ENCODE data around the gene WSB1. TPM values are rescaled to one million over a fixed set of nuclear protein-coding genes. Genes with fewer than 3 reads are reported as not detected.

WSB1 gene
- total RNA-seq, 1 donor from 2014 or later, result 270 TPM

- no peak overlapping the region for H3K4me3 Mint-ChIP-seq
Observed at GRCh38 chr17:27322026-27322425, 28.1 kb downstream of the WSB1 start.

DNA sequence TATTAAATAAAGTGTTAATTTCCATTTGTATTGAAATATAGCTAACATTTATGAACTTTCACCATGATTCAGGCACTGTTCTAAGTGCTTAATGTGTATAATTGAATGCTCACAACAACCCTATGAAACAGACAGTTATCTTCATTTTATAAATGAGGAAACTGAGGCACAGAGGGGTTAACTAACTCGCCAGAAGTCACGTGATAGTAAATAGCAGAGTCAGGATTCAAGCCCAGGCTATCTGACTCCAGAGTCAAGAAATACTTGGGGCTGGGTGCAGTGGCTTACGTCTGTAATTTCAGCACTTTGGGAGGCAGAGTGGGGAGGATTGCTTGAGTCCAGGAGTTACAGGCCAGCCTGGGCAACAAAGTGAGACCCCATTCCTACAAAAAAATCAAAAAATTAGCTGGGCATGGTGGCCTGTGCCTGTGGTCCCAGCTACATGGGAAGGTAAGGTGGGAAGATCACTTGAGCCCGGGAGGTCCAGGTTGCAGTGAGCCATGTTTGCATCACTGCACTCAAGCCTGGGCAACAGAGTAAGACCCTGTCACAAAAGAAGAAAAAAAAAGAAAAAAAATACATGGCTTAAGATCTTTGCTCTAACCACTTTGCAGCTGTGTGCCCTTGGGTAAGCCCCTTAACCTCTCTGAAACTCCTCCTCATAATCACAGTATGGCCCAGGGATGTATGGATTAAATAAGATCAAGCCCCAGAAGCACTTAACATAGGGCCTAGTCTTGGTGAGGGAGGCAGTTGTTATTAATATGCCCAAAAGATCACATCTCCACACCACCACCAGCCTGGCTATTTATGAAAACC is 29.0 kb downstream of the WSB1 start:
- Mint-ChIP-seq H3K27ac (peak overlapping the region; percentile 85), H3K4me3 (no peak overlapping the region), H3K4me1 (ENCODE audit: unreplicated experiment) (peaks cover 5% of the 10 kb centered on the region), H3K27me3 (no peaks in the 10 kb centered on the region), H3K9me3 (no peaks in the 10 kb centered on the region), H3K36me3 (no peaks in the 10 kb centered on the region)
- no peak for DNase-seq (ENCODE audit: extremely low spot score, unreplicated experiment)
- TF ChIP-seq, protein P1, sequence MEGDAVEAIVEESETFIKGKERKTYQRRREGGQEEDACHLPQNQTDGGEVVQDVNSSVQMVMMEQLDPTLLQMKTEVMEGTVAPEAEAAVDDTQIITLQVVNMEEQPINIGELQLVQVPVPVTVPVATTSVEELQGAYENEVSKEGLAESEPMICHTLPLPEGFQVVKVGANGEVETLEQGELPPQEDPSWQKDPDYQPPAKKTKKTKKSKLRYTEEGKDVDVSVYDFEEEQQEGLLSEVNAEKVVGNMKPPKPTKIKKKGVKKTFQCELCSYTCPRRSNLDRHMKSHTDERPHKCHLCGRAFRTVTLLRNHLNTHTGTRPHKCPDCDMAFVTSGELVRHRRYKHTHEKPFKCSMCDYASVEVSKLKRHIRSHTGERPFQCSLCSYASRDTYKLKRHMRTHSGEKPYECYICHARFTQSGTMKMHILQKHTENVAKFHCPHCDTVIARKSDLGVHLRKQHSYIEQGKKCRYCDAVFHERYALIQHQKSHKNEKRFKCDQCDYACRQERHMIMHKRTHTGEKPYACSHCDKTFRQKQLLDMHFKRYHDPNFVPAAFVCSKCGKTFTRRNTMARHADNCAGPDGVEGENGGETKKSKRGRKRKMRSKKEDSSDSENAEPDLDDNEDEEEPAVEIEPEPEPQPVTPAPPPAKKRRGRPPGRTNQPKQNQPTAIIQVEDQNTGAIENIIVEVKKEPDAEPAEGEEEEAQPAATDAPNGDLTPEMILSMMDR (conservative IDR thresholded peaks at IDR 0.05), result no peak

More at GRCh38 chr17:27322026-27322425, 28.1 kb downstream of the WSB1 start:
- no peaks in the 10 kb centered on the region for H3K9me3 Mint-ChIP-seq
- peaks cover 5% of the 10 kb centered on the region for H3K4me1 Mint-ChIP-seq (ENCODE audit: unreplicated experiment)
- H3K27ac Mint-ChIP-seq, result no peak overlapping the region
- peak; percentile 16 for DNase-seq (ENCODE audit: extremely low spot score, unreplicated experiment)
- H3K36me3 Mint-ChIP-seq, result peaks cover under 1% of the 10 kb centered on the region
- TF ChIP-seq, protein P1 (conservative IDR thresholded peaks at IDR 0.05), result no peak
- H3K27me3 Mint-ChIP-seq, result no peaks in the 10 kb centered on the region

- H3K27ac Mint-ChIP-seq, result peak overlapping the region; percentile 85
- H3K27me3 Mint-ChIP-seq, result no peaks in the 10 kb centered on the region
- H3K9me3 Mint-ChIP-seq, result no peaks in the 10 kb centered on the region
- H3K4me1 Mint-ChIP-seq (ENCODE audit: unreplicated experiment), result peaks cover 5% of the 10 kb centered on the region
- TF ChIP-seq, protein P1 (conservative IDR thresholded peaks at IDR 0.05), result no peak
- H3K4me3 Mint-ChIP-seq, result peak overlapping the region; percentile 46
- DNase-seq (ENCODE audit: extremely low spot score, unreplicated experiment), result no peak
- H3K36me3 Mint-ChIP-seq, result no peaks in the 10 kb centered on the region
Observed at GRCh38 chr17:27323538-27324215, 29.8 kb downstream of the WSB1 start.

- Mint-ChIP-seq H3K36me3 (no peaks in the 10 kb centered on the region), H3K9me3 (no peaks in the 10 kb centered on the region), H3K4me1 (ENCODE audit: unreplicated experiment) (peaks cover 5% of the 10 kb centered on the region), H3K27me3 (no peaks in the 10 kb centered on the region), H3K4me3 (no peak overlapping the region), H3K27ac (peak overlapping the region; percentile 35)
- DNase-seq (ENCODE audit: extremely low spot score, unreplicated experiment), result no peak
- TF ChIP-seq, protein P1 (conservative IDR thresholded peaks at IDR 0.05), result no peak
Observed at GRCh38 chr17:27324771-27325339, 30.9 kb downstream of the WSB1 start.

DNA sequence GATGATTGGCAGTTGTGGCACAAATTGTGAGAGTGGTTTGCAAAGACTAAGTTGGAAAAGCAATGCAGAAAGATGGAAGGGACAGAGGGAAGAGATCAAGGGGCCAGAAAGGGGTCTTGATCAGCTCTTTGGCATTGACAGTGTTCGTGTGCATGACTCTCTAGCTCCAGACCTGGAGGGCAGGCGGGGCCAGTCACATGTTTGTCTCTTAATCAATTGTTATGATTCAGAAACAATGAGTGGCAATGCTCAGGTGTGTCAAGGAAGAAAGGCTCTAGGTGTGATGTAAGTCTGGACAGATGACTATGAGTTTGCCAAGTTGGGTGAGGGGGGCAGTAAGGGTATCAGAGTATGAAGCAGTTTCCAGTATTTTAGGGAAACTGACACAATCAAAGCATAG is 32.1 kb downstream of the WSB1 start:
- Mint-ChIP-seq H3K36me3 (no peaks in the 10 kb centered on the region), H3K27ac (no peak overlapping the region), H3K9me3 (no peaks in the 10 kb centered on the region), H3K4me3 (no peak overlapping the region), H3K27me3 (no peaks in the 10 kb centered on the region), H3K4me1 (ENCODE audit: unreplicated experiment) (peaks cover 9% of the 10 kb centered on the region)
- no peak for DNase-seq (ENCODE audit: extremely low spot score, unreplicated experiment)
- TF ChIP-seq, protein P1 (conservative IDR thresholded peaks at IDR 0.05), result no peak
